Measurements from ENCODE around the gene CCDC85C.
"Not testable (repeated sequence)": the region's sequence is repeated elsewhere in the genome, so short reads cannot be mapped to it uniquely, and the experiment has no call there.

Gene CCDC85C

GRCh38 chr14:99603471-99604277 lies at the start of gene CCDC85C:
TSS of gene CCDC85C (minus strand) at chr14:99604207. CDS start at chr14:99603959, 248 bp downstream.
- peak in 1 of 2 donors; percentile 11 for DNase-seq (ENCODE audit: low read depth in 2 of 2, low spot score in 1 of 2)

- no peak for DNase-seq (ENCODE audit: low read depth in 2 of 2, low spot score in 1 of 2)
These were observed 48.1 kb upstream of the CCDC85C start for GRCh38 chr14:99651953-99652746.

GRCh38 chr14:99650189-99650588 lies 46.2 kb upstream of the CCDC85C start:
- no peak for DNase-seq (ENCODE audit: low read depth in 2 of 2, low spot score in 1 of 2)

- no peak for DNase-seq (ENCODE audit: low read depth in 2 of 2, low spot score in 1 of 2)
These were observed 45.6 kb upstream of the CCDC85C start for GRCh38 chr14:99649643-99650042.

- DNase-seq (ENCODE audit: low read depth in 2 of 2, low spot score in 1 of 2), result no peak
These were observed 45.2 kb upstream of the CCDC85C start for GRCh38 chr14:99649219-99649618.

- DNase-seq (ENCODE audit: low read depth in 2 of 2, low spot score in 1 of 2), result no peak
These were observed 44.2 kb upstream of the CCDC85C start for GRCh38 chr14:99648027-99648784.

GRCh38 chr14:99647411-99647810 lies 43.4 kb upstream of the CCDC85C start:
- no peak for DNase-seq (ENCODE audit: low read depth in 2 of 2, low spot score in 1 of 2)

- DNase-seq (ENCODE audit: low read depth in 2 of 2, low spot score in 1 of 2), result no peak
These were observed 41.8 kb upstream of the CCDC85C start for GRCh38 chr14:99645545-99646505.

- no peak for DNase-seq (ENCODE audit: low read depth in 2 of 2, low spot score in 1 of 2)
These were observed 40.9 kb upstream of the CCDC85C start, which contains the start of gene HHIPL1 for GRCh38 chr14:99644723-99645544. TSS of gene HHIPL1 (plus strand) at chr14:99645129. CDS start at chr14:99645208, 79 bp downstream.

GRCh38 chr14:99644035-99644587 lies 40.1 kb upstream of the CCDC85C start:
- DNase-seq (ENCODE audit: low read depth in 2 of 2, low spot score in 1 of 2), result no peak

- DNase-seq (ENCODE audit: low read depth in 2 of 2, low spot score in 1 of 2), result no peak
These were observed 39.3 kb upstream of the CCDC85C start for GRCh38 chr14:99643343-99643742.

- DNase-seq (ENCODE audit: low read depth in 2 of 2, low spot score in 1 of 2), result not testable (repeated sequence)
These were observed 38.8 kb upstream of the CCDC85C start for GRCh38 chr14:99642771-99643170.

- DNase-seq (ENCODE audit: low read depth in 2 of 2, low spot score in 1 of 2), result no peak
These were observed 33.6 kb upstream of the CCDC85C start for GRCh38 chr14:99637624-99638023.

- DNase-seq (ENCODE audit: low read depth in 2 of 2, low spot score in 1 of 2), result no peak
These were observed 32.5 kb upstream of the CCDC85C start for GRCh38 chr14:99636487-99636886.

- DNase-seq (ENCODE audit: low read depth in 2 of 2, low spot score in 1 of 2), result no peak
These were observed 31.1 kb upstream of the CCDC85C start for GRCh38 chr14:99635116-99635515.

GRCh38 chr14:99634443-99634842 lies 30.4 kb upstream of the CCDC85C start:
- no peak for DNase-seq (ENCODE audit: low read depth in 2 of 2, low spot score in 1 of 2)

- no peak for DNase-seq (ENCODE audit: low read depth in 2 of 2, low spot score in 1 of 2)
These were observed 29.9 kb upstream of the CCDC85C start for GRCh38 chr14:99633918-99634317.

GRCh38 chr14:99633141-99633540 lies 29.1 kb upstream of the CCDC85C start:
- DNase-seq (ENCODE audit: low read depth in 2 of 2, low spot score in 1 of 2), result no peak

GRCh38 chr14:99632410-99633035 lies 28.5 kb upstream of the CCDC85C start:
- no peak for DNase-seq (ENCODE audit: low read depth in 2 of 2, low spot score in 1 of 2)

Measured in stimulated activated CD8-positive, alpha-beta memory T cell treated with anti-CD3 and anti-CD28 coated beads, Interleukin-4, amount 100 ng/mL, for 1 hour (primary cell).